ENCODE data around the gene FAM237B.
"Not testable (repeated sequence)": the region's sequence is repeated elsewhere in the genome, so short reads cannot be mapped to it uniquely, and the experiment has no call there.

FAM237B gene

DNA sequence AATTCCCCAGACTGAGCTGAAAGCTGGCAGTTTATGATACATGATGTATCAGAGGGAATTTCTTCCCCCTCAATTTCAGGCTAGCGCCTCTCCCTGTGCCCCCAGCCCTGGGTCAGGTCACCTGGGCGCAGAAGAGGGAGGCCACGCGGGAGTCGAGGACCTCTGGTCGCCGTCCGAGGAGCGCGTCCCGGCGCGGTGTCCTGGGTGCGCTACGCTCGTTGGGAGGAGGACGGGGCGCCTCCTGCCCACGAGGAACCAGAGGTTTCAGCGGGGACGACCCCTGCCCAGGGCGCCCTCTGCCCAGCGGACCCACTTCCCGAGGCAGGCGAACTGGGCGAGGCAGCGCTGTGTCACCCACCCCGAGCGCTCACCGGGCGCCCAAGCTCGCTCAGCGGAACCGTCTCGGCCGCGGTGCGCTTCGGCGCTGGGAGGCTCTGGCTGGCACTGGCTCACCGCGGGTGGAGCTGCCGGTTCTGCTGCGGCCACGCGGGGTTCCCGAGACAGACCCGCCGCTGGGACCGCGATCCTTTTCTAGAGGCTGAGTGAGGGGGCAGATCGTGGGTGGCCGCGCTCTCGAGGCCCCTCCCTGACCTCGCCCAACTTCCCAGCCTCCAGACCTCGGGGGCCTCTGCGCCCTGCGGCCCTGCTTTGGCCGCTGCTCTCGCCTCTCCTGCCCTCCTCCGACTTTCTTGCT is at the start of gene FAM237B:
FAM237B (minus strand) TSS at position 504 of the 694 bp plus-strand sequence. CDS start 1,556 bp downstream, outside the sequence.
- no peak within 1 kb of the TSS for H3K4me2 ChIP-seq (ENCODE audit: low read length)

GRCh38 chr7:90351987-90352386 is 30.9 kb upstream of the FAM237B start:
- no peak overlapping the region for H3K4me3 ChIP-seq (ENCODE audit: low read length)
- peaks cover 87% of the 10 kb centered on the region for H3K36me3 ChIP-seq (ENCODE audit: control insufficient read depth, low read length)
- peaks cover 78% of the 10 kb centered on the region for H3K79me2 ChIP-seq (ENCODE audit: control insufficient read depth, low read length)
- no peaks in the 10 kb centered on the region for H3K9me2 ChIP-seq (replicated peaks; ENCODE audit: control insufficient read depth, low read length)
- H3K27ac ChIP-seq (ENCODE audit: low read depth, low read length) = no peak overlapping the region
- TF ChIP-seq, protein P1, sequence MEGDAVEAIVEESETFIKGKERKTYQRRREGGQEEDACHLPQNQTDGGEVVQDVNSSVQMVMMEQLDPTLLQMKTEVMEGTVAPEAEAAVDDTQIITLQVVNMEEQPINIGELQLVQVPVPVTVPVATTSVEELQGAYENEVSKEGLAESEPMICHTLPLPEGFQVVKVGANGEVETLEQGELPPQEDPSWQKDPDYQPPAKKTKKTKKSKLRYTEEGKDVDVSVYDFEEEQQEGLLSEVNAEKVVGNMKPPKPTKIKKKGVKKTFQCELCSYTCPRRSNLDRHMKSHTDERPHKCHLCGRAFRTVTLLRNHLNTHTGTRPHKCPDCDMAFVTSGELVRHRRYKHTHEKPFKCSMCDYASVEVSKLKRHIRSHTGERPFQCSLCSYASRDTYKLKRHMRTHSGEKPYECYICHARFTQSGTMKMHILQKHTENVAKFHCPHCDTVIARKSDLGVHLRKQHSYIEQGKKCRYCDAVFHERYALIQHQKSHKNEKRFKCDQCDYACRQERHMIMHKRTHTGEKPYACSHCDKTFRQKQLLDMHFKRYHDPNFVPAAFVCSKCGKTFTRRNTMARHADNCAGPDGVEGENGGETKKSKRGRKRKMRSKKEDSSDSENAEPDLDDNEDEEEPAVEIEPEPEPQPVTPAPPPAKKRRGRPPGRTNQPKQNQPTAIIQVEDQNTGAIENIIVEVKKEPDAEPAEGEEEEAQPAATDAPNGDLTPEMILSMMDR (IDR thresholded peaks at IDR 0.05; ENCODE audit: low read depth, low read length, poor library complexity, severe bottlenecking) = no peak
- no peak for TF ChIP-seq EZH2phosphoT487 (IDR thresholded peaks at IDR 0.05; ENCODE audit: borderline replicate concordance, low read length)
- H3K4me1 ChIP-seq (ENCODE audit: control insufficient read depth, low read length) = peaks cover 8% of the 10 kb centered on the region
- no peaks in the 10 kb centered on the region for H4K20me1 ChIP-seq (ENCODE audit: control insufficient read depth, insufficient read depth, low read depth, low read length)
- H3K9me3 ChIP-seq (ENCODE audit: control insufficient read depth, insufficient read depth, low read length) = peaks cover 13% of the 10 kb centered on the region; the same call in 1 of the 2 replicates
- H3F3A ChIP-seq (ENCODE audit: control insufficient read depth, insufficient read depth) = no peaks in the 10 kb centered on the region
- no peak overlapping the region for H3K4me2 ChIP-seq (ENCODE audit: low read length)
- no peaks in the 10 kb centered on the region for H3K27me3 ChIP-seq (ENCODE audit: control insufficient read depth, low read length)

More for the DNA sequence above, at the start of gene FAM237B:
- H3K4me3 ChIP-seq (ENCODE audit: low read length) = no peak within 1 kb of the TSS
- H3K79me2 ChIP-seq (ENCODE audit: control insufficient read depth, low read length) = no peaks in the 10 kb centered on the region
- no peaks in the 10 kb centered on the region for H3K9me3 ChIP-seq (ENCODE audit: control insufficient read depth, insufficient read depth, low read length)
- H3K36me3 ChIP-seq (ENCODE audit: control insufficient read depth, low read length) = no peaks in the 10 kb centered on the region
- no peaks in the 10 kb centered on the region for H3K4me1 ChIP-seq (ENCODE audit: control insufficient read depth, low read length)
- no peaks in the 10 kb centered on the region for H4K20me1 ChIP-seq (ENCODE audit: control insufficient read depth, insufficient read depth, low read depth, low read length)
- no peaks in the 10 kb centered on the region for H3F3A ChIP-seq (ENCODE audit: control insufficient read depth, insufficient read depth)
- H3K27me3 ChIP-seq (ENCODE audit: control insufficient read depth, low read length) = peaks cover 32% of the 10 kb centered on the region
- H3K27ac ChIP-seq (ENCODE audit: low read depth, low read length) = no peak within 1 kb of the TSS
- TF ChIP-seq, protein P1 (IDR thresholded peaks at IDR 0.05; ENCODE audit: low read depth, low read length, poor library complexity, severe bottlenecking) = no peak
- no peak for TF ChIP-seq EZH2phosphoT487 (IDR thresholded peaks at IDR 0.05; ENCODE audit: borderline replicate concordance, low read length)
- H3K9me2 ChIP-seq (replicated peaks; ENCODE audit: control insufficient read depth, low read length) = no peaks in the 10 kb centered on the region

- H3K27me3 ChIP-seq (ENCODE audit: control insufficient read depth, low read length); H3K4me2 ChIP-seq (ENCODE audit: low read length); H3K9me3 ChIP-seq (ENCODE audit: control insufficient read depth, insufficient read depth, low read length); H3K9me2 ChIP-seq (replicated peaks; ENCODE audit: control insufficient read depth, low read length); H3F3A ChIP-seq (ENCODE audit: control insufficient read depth, insufficient read depth); H3K4me3 ChIP-seq (ENCODE audit: low read length); H3K27ac ChIP-seq (ENCODE audit: low read depth, low read length); H4K20me1 ChIP-seq (ENCODE audit: control insufficient read depth, insufficient read depth, low read depth, low read length): not testable (repeated sequence)
- Histone ChIP-seq H3K36me3 (ENCODE audit: control insufficient read depth, low read length) (peaks cover 68% of the 10 kb centered on the region), H3K4me1 (ENCODE audit: control insufficient read depth, low read length) (peaks cover 19% of the 10 kb centered on the region), H3K79me2 (ENCODE audit: control insufficient read depth, low read length) (peaks cover 85% of the 10 kb centered on the region)
Measured at GRCh38 chr7:90350032-90350431, 28.9 kb upstream of the FAM237B start.

DNA sequence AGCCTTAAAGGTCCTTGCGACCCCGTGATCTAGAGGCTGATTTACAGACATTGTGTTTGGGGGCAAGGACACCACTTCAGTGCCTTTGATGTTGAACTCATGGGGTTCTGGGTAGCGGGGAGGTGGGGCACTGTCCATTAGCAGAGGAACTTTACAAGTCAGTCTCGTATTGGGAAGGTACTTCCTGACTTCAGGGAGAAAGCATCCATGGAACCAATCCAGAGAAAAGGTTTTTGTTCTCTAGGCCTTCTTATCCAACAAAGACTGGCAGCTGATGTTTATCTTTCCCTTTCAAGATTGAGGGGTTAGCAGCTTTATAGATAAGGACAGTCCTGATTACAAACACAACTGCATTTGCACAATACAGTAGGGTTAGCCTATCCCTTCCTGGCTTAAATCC is 28.2 kb upstream of the FAM237B start:
- H3K79me2 ChIP-seq (ENCODE audit: control insufficient read depth, low read length) = peaks cover 82% of the 10 kb centered on the region
- H3K4me1 ChIP-seq (ENCODE audit: control insufficient read depth, low read length) = peaks cover 19% of the 10 kb centered on the region
- H3K4me3 ChIP-seq (ENCODE audit: low read length) = no peak overlapping the region
- no peaks in the 10 kb centered on the region for H3F3A ChIP-seq (ENCODE audit: control insufficient read depth, insufficient read depth)
- H3K36me3 ChIP-seq (ENCODE audit: control insufficient read depth, low read length) = peaks cover 61% of the 10 kb centered on the region
- H3K27me3 ChIP-seq (ENCODE audit: control insufficient read depth, low read length) = no peaks in the 10 kb centered on the region
- H3K4me2 ChIP-seq (ENCODE audit: low read length) = no peak overlapping the region
- no peak overlapping the region for H3K27ac ChIP-seq (ENCODE audit: low read depth, low read length)
- no peak for TF ChIP-seq EZH2phosphoT487 (IDR thresholded peaks at IDR 0.05; ENCODE audit: borderline replicate concordance, low read length)
- TF ChIP-seq, protein P1 (IDR thresholded peaks at IDR 0.05; ENCODE audit: low read depth, low read length, poor library complexity, severe bottlenecking) = no peak
- no peaks in the 10 kb centered on the region for H4K20me1 ChIP-seq (ENCODE audit: control insufficient read depth, insufficient read depth, low read depth, low read length)
- no peaks in the 10 kb centered on the region for H3K9me2 ChIP-seq (replicated peaks; ENCODE audit: control insufficient read depth, low read length)
- peaks cover 9% of the 10 kb centered on the region; the same call in 1 of the 2 replicates for H3K9me3 ChIP-seq (ENCODE audit: control insufficient read depth, insufficient read depth, low read length)
